Loucy (cell line): ENCODE results near the gene DUSP16.
A peak's percentile ranks its signal among the peaks of the same experiment; 100 is the strongest.
"Not testable (repeated sequence)": the region's sequence is repeated elsewhere in the genome, so short reads cannot be mapped to it uniquely, and the experiment has no call there.

Experiments
- H2AFZ ChIP-seq: fragments of 200-600 bp; sonication (generic); 2 replicates; pipeline ENCODE4 v1.6.0; 2016; ENCODE audit warnings: antibody characterized with exemption, mild to moderate bottlenecking, low read length, moderate library complexity
- H3F3A ChIP-seq: fragments of 200-600 bp; 2 replicates; pipeline ENCODE4 v1.6.0; 2016; ENCODE audit warnings: antibody characterized with exemption, low read depth, mild to moderate bottlenecking
- H3K27me3 ChIP-seq: fragments of 200-600 bp; sonication (generic); 2 replicates; pipeline ENCODE4 v1.6.1; 2014; ENCODE audit warnings: low read length, mild to moderate bottlenecking; ENCODE audit not compliant: insufficient read depth, poor library complexity, severe bottlenecking
- H3K36me3 ChIP-seq: fragments of 200-600 bp; sonication (generic); 2 replicates; pipeline ENCODE4 v1.6.1; 2016; ENCODE audit warnings: low read length; ENCODE audit not compliant: insufficient read depth
- H3K4me1 ChIP-seq: fragments of 200-600 bp; sonication (generic); 2 replicates; pipeline ENCODE4 v1.5.1; 2014; ENCODE audit warnings: low read length, mild to moderate bottlenecking; ENCODE audit not compliant: insufficient read depth, poor library complexity, severe bottlenecking
- H3K4me2 ChIP-seq: fragments of 200-600 bp; sonication (generic); 2 replicates; pipeline ENCODE4 v1.6.0; 2014; ENCODE audit warnings: antibody characterized with exemption, low read length, low read depth, mild to moderate bottlenecking; ENCODE audit not compliant: poor library complexity, severe bottlenecking
- H3K4me3 ChIP-seq: fragments of 200-600 bp; sonication (generic); 2 replicates; pipeline ENCODE4 v1.5.1; 2014; ENCODE audit warnings: low read length, mild to moderate bottlenecking, mixed read lengths; ENCODE audit not compliant: poor library complexity, severe bottlenecking
- H3K79me2 ChIP-seq: fragments of 200-600 bp; sonication (generic); 2 replicates; pipeline ENCODE4 v1.6.1; 2014; ENCODE audit warnings: low read length; ENCODE audit not compliant: insufficient read depth
- H3K9ac ChIP-seq: fragments of 200-600 bp; sonication (generic); 2 replicates; pipeline ENCODE4 v1.6.0; 2014; ENCODE audit warnings: mild to moderate bottlenecking, low read depth, low read length, moderate library complexity; ENCODE audit not compliant: poor library complexity, severe bottlenecking
- H3K9me2 ChIP-seq: fragments of 200-600 bp; sonication (generic); replicated peaks from 2 replicates; pipeline ENCODE4 v1.6.1; 2016; ENCODE audit warnings: low read depth, low read length, mixed read lengths
- H3K9me3 ChIP-seq: fragments of 200-600 bp; sonication (generic); 2 replicates; pipeline ENCODE4 v1.6.1; 2014; ENCODE audit warnings: mild to moderate bottlenecking, antibody characterized with exemption, low read length, low read depth; ENCODE audit not compliant: insufficient read depth
- H4K20me1 ChIP-seq: fragments of 200-600 bp; sonication (generic); 2 replicates; pipeline ENCODE4 v1.6.0; 2014; ENCODE audit warnings: antibody characterized with exemption, low read length, mild to moderate bottlenecking; ENCODE audit not compliant: insufficient read depth, poor library complexity, severe bottlenecking
- CTCF ChIP-seq: fragments of 200-600 bp; sonication (generic); conservative IDR thresholded peaks from 2 replicates; pipeline ENCODE4 v1.5.1; 2014; ENCODE audit warnings: mild to moderate bottlenecking, antibody characterized with exemption, low read length
- EZH2phosphoT487 ChIP-seq: fragments of 200-600 bp; IDR thresholded peaks from 2 replicates; pipeline ENCODE4 v1.6.1; 2018; ENCODE audit warnings: antibody characterized with exemption, mild to moderate bottlenecking, moderate library complexity, borderline replicate concordance

Gene DUSP16

DNA sequence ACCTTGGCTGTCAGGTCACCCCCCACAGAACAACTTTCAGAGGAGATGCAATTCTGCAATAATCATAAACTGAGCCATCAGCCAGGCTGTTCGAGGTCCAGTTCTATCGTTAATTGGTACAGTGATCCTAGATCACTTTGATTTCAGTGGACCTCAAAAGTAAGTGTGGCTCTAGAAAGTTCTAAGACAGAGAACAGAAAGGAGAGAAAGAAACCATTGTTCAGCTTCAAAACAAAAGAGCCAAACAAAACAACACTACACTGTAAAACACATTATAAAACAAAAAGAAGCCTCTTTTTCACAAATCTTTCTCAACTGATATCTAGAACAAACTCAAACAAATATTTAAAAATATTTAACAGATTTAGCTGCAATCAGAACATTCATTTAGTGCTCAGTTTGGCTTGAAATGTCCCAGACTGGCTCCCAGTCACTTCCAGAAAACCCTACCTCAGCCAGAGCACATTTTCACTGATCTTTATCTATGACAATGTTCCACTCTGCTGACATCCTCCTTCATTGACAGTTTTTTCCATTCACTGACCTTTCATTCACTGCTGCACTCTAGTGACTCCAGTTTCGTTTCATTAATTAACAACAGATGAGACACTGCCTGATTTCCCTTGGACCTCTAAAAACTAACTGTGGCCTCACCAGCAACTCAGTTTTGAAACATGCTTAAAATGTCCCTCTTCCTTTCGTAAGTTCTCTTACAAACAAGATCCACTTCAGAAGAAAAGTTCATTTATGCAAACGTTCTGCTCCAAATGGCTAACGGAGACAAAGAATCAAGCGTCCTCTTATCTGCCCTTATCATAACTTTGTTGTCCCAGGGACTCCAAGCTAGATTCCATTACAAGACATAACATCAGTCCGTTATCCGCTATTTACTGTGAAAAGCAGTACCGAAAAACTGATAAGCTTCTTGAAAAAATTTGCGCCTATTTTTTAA lies 56.8 kb downstream of the DUSP16 start:
- H4K20me1 ChIP-seq: no peaks in the 10 kb centered on the region
- H3K36me3 ChIP-seq: no peaks in the 10 kb centered on the region
- H3K9me2 ChIP-seq: no peaks in the 10 kb centered on the region
- H3F3A ChIP-seq: no peaks in the 10 kb centered on the region
- H3K27me3 ChIP-seq: no peaks in the 10 kb centered on the region
- no peak overlapping the region for H3K4me3 ChIP-seq
- no peak overlapping the region for H2AFZ ChIP-seq
- TF ChIP-seq CTCF (no peak), EZH2phosphoT487 (no peak)
- H3K9me3 ChIP-seq: no peaks in the 10 kb centered on the region
- no peak overlapping the region for H3K9ac ChIP-seq
- no peaks in the 10 kb centered on the region for H3K79me2 ChIP-seq
- H3K4me2 ChIP-seq: no peak overlapping the region
- no peaks in the 10 kb centered on the region for H3K4me1 ChIP-seq

GRCh38 chr12:12503384-12504078 lies 59.1 kb downstream of the DUSP16 start:
- Histone ChIP-seq H4K20me1 (no peaks in the 10 kb centered on the region), H3K4me2 (no peak overlapping the region), H2AFZ (no peak overlapping the region), H3K9me2 (no peaks in the 10 kb centered on the region), H3K79me2 (no peaks in the 10 kb centered on the region), H3K4me1 (no peaks in the 10 kb centered on the region), H3K27me3 (no peaks in the 10 kb centered on the region), H3K9ac (no peak overlapping the region), H3F3A (no peaks in the 10 kb centered on the region), H3K36me3 (no peaks in the 10 kb centered on the region), H3K4me3 (no peak overlapping the region), H3K9me3 (no peaks in the 10 kb centered on the region)
- TF ChIP-seq EZH2phosphoT487 (no peak), CTCF (0 out of 2 replicates have a peak, but pooled peaks have one; percentile 11)

DNA sequence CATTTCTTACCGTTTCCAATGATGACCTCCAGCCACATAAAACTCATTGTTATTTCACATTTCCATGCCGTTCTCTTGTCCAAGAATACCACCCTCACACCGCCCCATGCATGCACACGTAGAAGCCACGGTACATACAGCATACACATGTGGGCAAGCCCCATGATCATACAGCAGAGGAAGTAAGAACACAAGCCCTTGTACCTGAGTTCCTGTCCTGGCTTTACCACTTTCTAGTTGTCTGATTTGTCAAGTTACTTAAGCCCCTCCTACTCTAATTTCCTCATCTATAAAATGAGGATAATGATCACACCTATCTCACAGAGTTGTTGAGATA lies 59.9 kb downstream of the DUSP16 start:
- Histone ChIP-seq H3K9ac (no peak overlapping the region), H3K4me3 (no peak overlapping the region), H3K4me2 (no peak overlapping the region), H2AFZ (no peak overlapping the region), H3F3A (no peaks in the 10 kb centered on the region), H3K27me3 (no peaks in the 10 kb centered on the region), H3K9me2 (no peaks in the 10 kb centered on the region), H3K4me1 (no peaks in the 10 kb centered on the region), H4K20me1 (no peaks in the 10 kb centered on the region), H3K36me3 (no peaks in the 10 kb centered on the region), H3K79me2 (no peaks in the 10 kb centered on the region), H3K9me3 (no peaks in the 10 kb centered on the region)
- TF ChIP-seq EZH2phosphoT487 (no peak), CTCF (no peak)

- not testable (repeated sequence) for H3K4me3 ChIP-seq, H3K9me2 ChIP-seq, H3F3A ChIP-seq, H3K9me3 ChIP-seq, H3K4me1 ChIP-seq, H2AFZ ChIP-seq, H3K4me2 ChIP-seq, H4K20me1 ChIP-seq, H3K36me3 ChIP-seq, H3K9ac ChIP-seq, H3K79me2 ChIP-seq, H3K27me3 ChIP-seq
These were observed 60.4 kb downstream of the DUSP16 start for GRCh38 chr12:12502130-12502814.
